ENCODE data around the gene MYOM1.
"Not testable (repeated sequence)": the region's sequence is repeated elsewhere in the genome, so short reads cannot be mapped to it uniquely, and the experiment has no call there.

The MYOM1 gene

GRCh38 chr18:3037423-3037915 is 182.3 kb downstream of the MYOM1 start:
- H3K4me1 Mint-ChIP-seq, result peaks cover 7% of the 10 kb centered on the region
- H3K27ac Mint-ChIP-seq (ENCODE audit: low read depth), result peak overlapping the region; percentile 50
- H3K9me3 Mint-ChIP-seq, result no peaks in the 10 kb centered on the region
- no peaks in the 10 kb centered on the region for H3K36me3 Mint-ChIP-seq (ENCODE audit: insufficient read depth)
- H3K27me3 Mint-ChIP-seq, result no peaks in the 10 kb centered on the region
- DNase-seq (ENCODE audit: low spot score in 2 of 2), result no peak
- ATAC-seq (replicated peaks; ENCODE audit: extremely low read depth, poor library complexity, severe bottlenecking), result no peak
- H3K4me3 Mint-ChIP-seq, result no peak overlapping the region

GRCh38 chr18:3036108-3036507 is 183.7 kb downstream of the MYOM1 start:
- H3K36me3 Mint-ChIP-seq (ENCODE audit: insufficient read depth), result no peaks in the 10 kb centered on the region
- H3K4me1 Mint-ChIP-seq, result peaks cover 7% of the 10 kb centered on the region
- no peaks in the 10 kb centered on the region for H3K9me3 Mint-ChIP-seq
- ATAC-seq (replicated peaks; ENCODE audit: extremely low read depth, poor library complexity, severe bottlenecking) (no peak), DNase-seq (ENCODE audit: low spot score in 2 of 2) (no peak)
- no peak overlapping the region for H3K27ac Mint-ChIP-seq (ENCODE audit: low read depth)
- no peaks in the 10 kb centered on the region for H3K27me3 Mint-ChIP-seq
- H3K4me3 Mint-ChIP-seq, result no peak overlapping the region

- no peak for ATAC-seq (replicated peaks; ENCODE audit: extremely low read depth, poor library complexity, severe bottlenecking)
- peaks cover 7% of the 10 kb centered on the region for H3K4me1 Mint-ChIP-seq
- no peak overlapping the region for H3K27ac Mint-ChIP-seq (ENCODE audit: low read depth)
- no peaks in the 10 kb centered on the region for H3K36me3 Mint-ChIP-seq (ENCODE audit: insufficient read depth)
- H3K27me3 Mint-ChIP-seq, result no peaks in the 10 kb centered on the region
- H3K9me3 Mint-ChIP-seq, result no peaks in the 10 kb centered on the region
- H3K4me3 Mint-ChIP-seq, result no peak overlapping the region
- DNase-seq (ENCODE audit: low spot score in 2 of 2), result no peak
These were observed 184.1 kb downstream of the MYOM1 start for GRCh38 chr18:3035635-3036034.

- Mint-ChIP-seq H3K36me3 (ENCODE audit: insufficient read depth) (no peaks in the 10 kb centered on the region), H3K9me3 (no peaks in the 10 kb centered on the region), H3K27ac (ENCODE audit: low read depth) (no peak overlapping the region), H3K27me3 (no peaks in the 10 kb centered on the region), H3K4me3 (no peak overlapping the region), H3K4me1 (peaks cover 13% of the 10 kb centered on the region)
- DNase-seq (ENCODE audit: low spot score in 2 of 2) (no peak), ATAC-seq (replicated peaks; ENCODE audit: extremely low read depth, poor library complexity, severe bottlenecking) (no peak)
These were observed 187.0 kb downstream of the MYOM1 start for GRCh38 chr18:3032721-3033120.

- Mint-ChIP-seq H3K36me3 (ENCODE audit: insufficient read depth) (no peaks in the 10 kb centered on the region), H3K4me1 (peaks cover 8% of the 10 kb centered on the region), H3K27ac (ENCODE audit: low read depth) (no peak overlapping the region), H3K4me3 (no peak overlapping the region), H3K27me3 (no peaks in the 10 kb centered on the region), H3K9me3 (no peaks in the 10 kb centered on the region)
- DNase-seq (ENCODE audit: low spot score in 2 of 2) (no peak), ATAC-seq (replicated peaks; ENCODE audit: extremely low read depth, poor library complexity, severe bottlenecking) (no peak)
These were observed 190.4 kb downstream of the MYOM1 start for GRCh38 chr18:3029215-3029952.

GRCh38 chr18:3028115-3028514 is 191.7 kb downstream of the MYOM1 start:
- H3K36me3 Mint-ChIP-seq (ENCODE audit: insufficient read depth); H3K27me3 Mint-ChIP-seq; H3K27ac Mint-ChIP-seq (ENCODE audit: low read depth); H3K9me3 Mint-ChIP-seq; H3K4me1 Mint-ChIP-seq; ATAC-seq (replicated peaks; ENCODE audit: extremely low read depth, poor library complexity, severe bottlenecking); DNase-seq (ENCODE audit: low spot score in 2 of 2); H3K4me3 Mint-ChIP-seq: not testable (repeated sequence)

GRCh38 chr18:3027370-3027891 is 192.3 kb downstream of the MYOM1 start:
- no peak for ATAC-seq (replicated peaks; ENCODE audit: extremely low read depth, poor library complexity, severe bottlenecking)
- no peak overlapping the region for H3K27ac Mint-ChIP-seq (ENCODE audit: low read depth)
- no peaks in the 10 kb centered on the region for H3K36me3 Mint-ChIP-seq (ENCODE audit: insufficient read depth)
- H3K4me1 Mint-ChIP-seq, result peaks cover 8% of the 10 kb centered on the region
- DNase-seq (ENCODE audit: low spot score in 2 of 2), result no peak
- no peaks in the 10 kb centered on the region for H3K27me3 Mint-ChIP-seq
- no peaks in the 10 kb centered on the region for H3K9me3 Mint-ChIP-seq
- H3K4me3 Mint-ChIP-seq, result no peak overlapping the region

GRCh38 chr18:3025544-3025943 is 194.2 kb downstream of the MYOM1 start:
- H3K27ac Mint-ChIP-seq (ENCODE audit: low read depth), result peak overlapping the region; percentile 64
- no peaks in the 10 kb centered on the region for H3K36me3 Mint-ChIP-seq (ENCODE audit: insufficient read depth)
- H3K4me1 Mint-ChIP-seq, result peaks cover 8% of the 10 kb centered on the region
- H3K9me3 Mint-ChIP-seq, result no peaks in the 10 kb centered on the region
- H3K27me3 Mint-ChIP-seq, result no peaks in the 10 kb centered on the region
- H3K4me3 Mint-ChIP-seq, result no peak overlapping the region
- DNase-seq (ENCODE audit: low spot score in 2 of 2) (no peak), ATAC-seq (replicated peaks; ENCODE audit: extremely low read depth, poor library complexity, severe bottlenecking) (no peak)

- H3K4me3 Mint-ChIP-seq; DNase-seq (ENCODE audit: low spot score in 2 of 2); H3K27ac Mint-ChIP-seq (ENCODE audit: low read depth); H3K36me3 Mint-ChIP-seq (ENCODE audit: insufficient read depth); H3K4me1 Mint-ChIP-seq; H3K9me3 Mint-ChIP-seq; ATAC-seq (replicated peaks; ENCODE audit: extremely low read depth, poor library complexity, severe bottlenecking); H3K27me3 Mint-ChIP-seq: not testable (repeated sequence)
These were observed 196.2 kb downstream of the MYOM1 start for GRCh38 chr18:3023603-3024002.
